Liver (tissue), 9 donors: ENCODE data around the gene HOXD11. TPM values are rescaled to one million over a fixed set of nuclear protein-coding genes. Genes with fewer than 3 reads are reported as not detected.

ENCODE experiments used
- DNase-seq: peaks from one replicate; pipeline ENCODE4 v3.0.0-alpha.2; 2017; ENCODE audit warnings: low spot score
- H3K27ac ChIP-seq, 2 donors: one replicate each; pipeline ENCODE4 v1.7.0; 2013; ENCODE audit warnings: inconsistent platforms in 2 of 2, low read length in 2 of 2, control low read depth in 1 of 2, low read depth in 1 of 2, mild to moderate bottlenecking in 1 of 2
- H3K27me3 ChIP-seq, 4 donors: one replicate each; pipeline versions ENCODE4 v1.6.1 to v1.7.0; 2013; ENCODE audit warnings: low read length in 3 of 4, inconsistent platforms in 1 of 4, mild to moderate bottlenecking in 1 of 4, moderate library complexity in 1 of 4; ENCODE audit not compliant: control insufficient read depth in 4 of 4, insufficient read depth in 4 of 4
- H3K36me3 ChIP-seq, 4 donors: one replicate each; pipeline versions ENCODE4 v1.6.1 to v1.7.0; 2013; ENCODE audit warnings: low read length in 3 of 4, mild to moderate bottlenecking in 3 of 4, low read depth in 1 of 4, moderate library complexity in 1 of 4; ENCODE audit not compliant: control insufficient read depth in 4 of 4, insufficient read depth in 3 of 4
- H3K4me1 ChIP-seq, 4 donors: one replicate each; pipeline versions ENCODE4 v1.6.1 to v1.7.0; 2013; ENCODE audit warnings: low read length in 3 of 4, mild to moderate bottlenecking in 3 of 4, moderate library complexity in 1 of 4; ENCODE audit not compliant: control insufficient read depth in 4 of 4, insufficient read depth in 4 of 4
- H3K4me3 ChIP-seq, 3 donors: one replicate each; pipeline versions ENCODE4 v1.6.1 to v1.7.0; 2013; ENCODE audit warnings: low read length in 3 of 3, control low read depth in 1 of 3, low read depth in 1 of 3, mild to moderate bottlenecking in 1 of 3
- H3K9ac ChIP-seq, 2 donors: one replicate each; pipeline ENCODE4 v1.7.0; 2013; ENCODE audit warnings: low read length in 2 of 2, mild to moderate bottlenecking in 2 of 2, moderate library complexity in 2 of 2, control low read depth in 1 of 2, low read depth in 1 of 2
- H3K9me3 ChIP-seq, 4 donors: one replicate each; pipeline versions ENCODE4 v1.6.1 to v1.7.0; 2013; ENCODE audit warnings: low read length in 3 of 4; ENCODE audit not compliant: control insufficient read depth in 4 of 4
- ATF3 ChIP-seq: IDR thresholded peaks from 2 replicates; pipeline ENCODE4 v1.6.1; 2016; ENCODE audit warnings: antibody characterized with exemption
- CTCF ChIP-seq: fragments of 150-350 bp; IDR thresholded peaks from 2 replicates; pipeline ENCODE4 v1.5.1; 2017; ENCODE audit warnings: improper control_type of control experiment, low read depth, low read length; ENCODE audit not compliant: missing input control
- FOXA1 ChIP-seq: IDR thresholded peaks from 2 replicates; pipeline ENCODE4 v1.6.1; 2016; ENCODE audit warnings: antibody characterized with exemption
- FOXA2 ChIP-seq: IDR thresholded peaks from 2 replicates; pipeline ENCODE4 v1.6.1; 2016; ENCODE audit warnings: antibody characterized with exemption
- GABPA ChIP-seq, 2 donors: IDR thresholded peaks in 1 of 2; conservative IDR thresholded peaks in 1 of 2; 2 replicates each; pipeline ENCODE4 v1.6.1; 2016; ENCODE audit warnings: antibody characterized with exemption in 2 of 2, mild to moderate bottlenecking in 1 of 2, moderate library complexity in 1 of 2
- HNF4A ChIP-seq, 2 donors: conservative IDR thresholded peaks; 2 replicates each; pipeline ENCODE4 v1.6.1; 2016; ENCODE audit warnings: antibody characterized with exemption in 2 of 2, mild to moderate bottlenecking in 2 of 2
- HNF4G ChIP-seq: IDR thresholded peaks from 2 replicates; pipeline ENCODE4 v1.6.1; 2016; ENCODE audit warnings: antibody characterized with exemption
- JUND ChIP-seq, 2 donors: IDR thresholded peaks; 2 replicates each; pipeline ENCODE4 v1.6.1; 2016; ENCODE audit warnings: antibody characterized with exemption in 2 of 2
- MAX ChIP-seq: IDR thresholded peaks from 2 replicates; pipeline ENCODE4 v1.6.1; 2016; ENCODE audit warnings: antibody characterized with exemption
- NR2F2 ChIP-seq: IDR thresholded peaks from 2 replicates; pipeline ENCODE4 v1.6.1; 2016; ENCODE audit warnings: antibody characterized with exemption
- RAD21 ChIP-seq, 2 donors: IDR thresholded peaks; 2 replicates each; pipeline ENCODE4 v1.6.1; 2016; ENCODE audit warnings: antibody characterized with exemption in 2 of 2, mild to moderate bottlenecking in 2 of 2
- REST ChIP-seq: IDR thresholded peaks from 2 replicates; pipeline ENCODE4 v1.6.1; 2016; ENCODE audit warnings: antibody characterized with exemption, mild to moderate bottlenecking
- RXRA ChIP-seq, 2 donors: IDR thresholded peaks; 2 replicates each; pipeline ENCODE4 v1.6.1; 2017 to 2018; ENCODE audit warnings: antibody characterized with exemption in 2 of 2, mild to moderate bottlenecking in 1 of 2
- SP1 ChIP-seq: IDR thresholded peaks from 2 replicates; pipeline ENCODE4 v1.6.1; 2018; ENCODE audit warnings: antibody characterized with exemption, mild to moderate bottlenecking
- TAF1 ChIP-seq: conservative IDR thresholded peaks from 2 replicates; pipeline ENCODE4 v1.6.1; 2016; ENCODE audit warnings: antibody characterized with exemption, mild to moderate bottlenecking
- YY1 ChIP-seq: IDR thresholded peaks from 2 replicates; pipeline ENCODE4 v1.6.1; 2016; ENCODE audit warnings: antibody characterized with exemption, mild to moderate bottlenecking
- ZBTB33 ChIP-seq: IDR thresholded peaks from 2 replicates; pipeline ENCODE4 v1.6.1; 2016; ENCODE audit warnings: antibody characterized with exemption
- WGBS: extraction: QIAGEN DNeasy Blood & Tissue Kit; methylation state at CpG from one replicate; pipeline ENCODE4 v1.1.7; 2013; 5-methylcytosine and 5-hydroxymethylcytosine counted together
- polyA plus RNA-seq, 2 donors: library from polyadenylated mRNA; stranded (reverse) in 1 of 2; unstranded in 1 of 2; fragments of 200-250 nt in 1 of 2; fragments of >200 nt in 1 of 2; fragmentation: Nextera tagmentation in 1 of 2; extraction: Ambion mirVana in 1 of 2; gene quantifications; one replicate each; pipeline versions ENCODE4 v1.2.1 to v1.2.3, GENCODE V29; 2013 to 2015
- total RNA-seq, 2 donors: library from RNA; depleted of rRNA; stranded (reverse); fragments of >200 nt; gene quantifications; one replicate each; pipeline ENCODE4 v1.2.3, GENCODE V29; 2014
- donor health status: healthy.
- donor health status: healthy.
- donor health status: healthy.
- donor health status: healthy.
- donor health status: healthy.

HOXD11 gene
- total and polyA plus RNA-seq, 4 donors: not detected

- Histone ChIP-seq H3K4me1 (peaks cover 0 to 10% (median 4%) of the 10 kb centered on the region in 4 donors), H3K9me3 (peaks cover 0 to 1% (median under 1%) of the 10 kb centered on the region in 4 donors), H3K36me3 (no peaks in the 10 kb centered on the region), H3K27ac (no peak overlapping the region), H3K4me3 (no peak overlapping the region), H3K27me3 (peaks cover 0 to 53% (median 34%) of the 10 kb centered on the region in 4 donors), H3K9ac (no peak overlapping the region)
- WGBS: 9% methylated on average over 15 of the region's 15 CpGs
- no peak for DNase-seq
- TF ChIP-seq ZBTB33: no peak
- no peak for TF ChIP-seq FOXA1
- no peak for TF ChIP-seq REST
- no peak for TF ChIP-seq RXRA (IDR thresholded peaks at IDR 0.05)
- no peak for TF ChIP-seq MAX
- no peak for TF ChIP-seq ATF3
- TF ChIP-seq NR2F2: no peak
- no peak for TF ChIP-seq JUND (IDR thresholded peaks at IDR 0.05)
- no peak for TF ChIP-seq CTCF
- TF ChIP-seq FOXA2: no peak
- TF ChIP-seq TAF1: no peak
- no peak for TF ChIP-seq RAD21 (IDR thresholded peaks at IDR 0.05)
- TF ChIP-seq GABPA (IDR thresholded peaks at IDR 0.05 in 1 of 2, conservative IDR thresholded peaks at IDR 0.05 in 1 of 2): no peak
Observed at GRCh38 chr2:176075481-176075880, 31.6 kb upstream of the HOXD11 start.

GRCh38 chr2:176076063-176076462 is 31.0 kb upstream of the HOXD11 start:
- 18% methylated on average over 7 of the region's 7 CpGs for WGBS
- Histone ChIP-seq H3K4me3 (no peak overlapping the region), H3K4me1 (peaks cover 0 to 16% (median 4%) of the 10 kb centered on the region in 4 donors), H3K9ac (no peak overlapping the region), H3K27me3 (peaks cover 0 to 57% (median 34%) of the 10 kb centered on the region in 4 donors), H3K9me3 (peaks cover 0 to 7% (median 2%) of the 10 kb centered on the region in 4 donors), H3K27ac (no peak overlapping the region), H3K36me3 (no peaks in the 10 kb centered on the region)
- no peak for DNase-seq
- TF ChIP-seq HNF4A (conservative IDR thresholded peaks at IDR 0.05) (no peak), HNF4G (no peak), RXRA (IDR thresholded peaks at IDR 0.05) (no peak), YY1 (no peak), ATF3 (no peak), SP1 (no peak), CTCF (no peak), FOXA1 (no peak), ZBTB33 (no peak)
